Measurements from ENCODE around the gene OLFM2. TPM values are rescaled to one million over a fixed set of nuclear protein-coding genes. Genes with fewer than 3 reads are reported as not detected.

OLFM2 gene
- total RNA-seq, 1 donor: 16.0 TPM

DNA sequence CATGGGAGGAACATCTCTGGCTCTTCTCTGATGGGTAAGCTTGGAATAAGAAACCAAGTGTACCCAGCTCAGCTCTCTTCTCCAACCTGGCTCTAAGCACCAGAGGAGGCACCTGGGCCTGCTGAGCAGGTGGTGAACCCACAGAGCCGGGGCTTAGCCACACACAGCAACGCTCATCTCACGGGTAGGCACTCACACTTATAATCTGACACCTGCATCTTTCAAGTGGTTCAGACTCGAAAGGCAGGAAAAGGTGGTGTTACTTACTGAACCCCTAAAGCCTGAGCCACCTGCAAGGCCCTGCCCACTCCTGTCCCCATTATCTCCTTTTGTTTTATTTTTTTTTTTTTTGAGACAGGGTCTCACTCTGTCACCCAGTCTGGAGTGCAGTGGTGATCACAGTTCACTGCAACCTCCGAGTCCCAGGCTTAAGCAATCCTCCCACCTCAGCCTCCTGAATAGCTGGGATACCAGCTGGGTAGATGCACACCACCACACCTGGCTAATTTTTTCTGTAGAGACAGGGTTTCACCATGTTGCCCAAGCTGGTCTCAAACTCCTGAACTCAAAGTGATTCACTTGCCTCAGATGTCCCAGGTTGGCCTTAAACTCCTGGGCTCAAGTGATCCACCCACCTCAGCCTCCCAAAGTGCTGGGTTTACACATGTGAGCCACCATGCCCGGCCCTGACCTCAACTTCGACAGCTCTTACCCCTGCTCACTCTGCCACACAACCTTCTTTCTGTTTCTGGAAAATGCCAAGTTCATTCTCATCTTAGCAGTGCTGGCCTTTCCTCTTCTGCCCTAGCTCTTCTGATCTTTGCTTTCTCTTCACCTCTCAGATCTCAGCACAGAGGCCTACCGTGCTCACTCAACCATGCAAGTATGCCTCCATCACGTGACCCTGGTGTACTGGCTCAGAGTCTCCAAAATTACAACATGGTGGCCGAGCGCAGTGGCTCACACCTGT, 127.2 kb downstream of the OLFM2 start:
- no peak for TF ChIP-seq CTCF (IDR thresholded peaks at IDR 0.05; ENCODE audit: insufficient read depth, low read length)
- no peak overlapping the region for H3K4me3 ChIP-seq (ENCODE audit: low read depth, low read length)
- no peak for DNase-seq (ENCODE audit: low read depth)

DNA sequence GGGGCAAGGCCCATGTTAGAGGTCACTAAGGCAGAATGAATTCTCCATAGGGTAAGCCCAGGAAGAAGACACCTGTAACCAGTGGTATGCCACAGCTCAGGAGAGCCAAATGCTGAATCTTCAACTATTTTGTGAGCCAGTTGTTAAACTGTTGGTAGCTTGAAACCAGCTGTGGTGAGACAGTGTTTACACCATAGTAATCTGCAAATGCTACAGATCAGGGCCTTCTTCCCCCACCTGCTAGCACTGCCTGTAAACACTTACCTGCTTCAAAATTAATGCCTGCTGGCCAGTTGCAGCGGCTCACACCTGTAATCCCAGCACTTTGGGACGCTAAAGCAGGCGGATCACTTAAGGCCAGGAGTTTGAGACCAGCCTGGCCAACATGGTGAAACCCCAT, 129.5 kb downstream of the OLFM2 start:
- no peak for DNase-seq (ENCODE audit: low read depth)
- TF ChIP-seq CTCF (IDR thresholded peaks at IDR 0.05; ENCODE audit: insufficient read depth, low read length): no peak
- H3K4me3 ChIP-seq (ENCODE audit: low read depth, low read length): no peak overlapping the region

Small RNA genes within 50 kb of the gene (small RNA-seq; reads per million reads assigned to genes)
- not detected for gene RF00156

Other genes with a start within 250 kb of the OLFM2 start
- 14.6 and 46.0 TPM in 2 replicates for gene ZNF846, start 167.8 kb downstream of the OLFM2 start, total RNA-seq (ENCODE audit: low replicate concordance)
- 14.4 and 27.8 TPM in 2 replicates for gene FBXL12, start 117.4 kb downstream of the OLFM2 start, total RNA-seq (ENCODE audit: low replicate concordance)
- 83.8 and 272 TPM in 2 replicates for gene UBL5, start 108.6 kb downstream of the OLFM2 start, total RNA-seq (ENCODE audit: low replicate concordance)
- gene PIN1, start 101.2 kb downstream of the OLFM2 start, total RNA-seq (ENCODE audit: low replicate concordance): 18.6 and 59.7 TPM in 2 replicates
- gene COL5A3, start 74.0 kb upstream of the OLFM2 start, total RNA-seq (ENCODE audit: low replicate concordance): 4.1 and 5.2 TPM in 2 replicates
- gene RDH8, start 77.0 kb upstream of the OLFM2 start, total RNA-seq (ENCODE audit: low replicate concordance): not detected in 2 replicates
- 18.4 and 22.7 TPM in 2 replicates for gene SHFL, start 149.8 kb upstream of the OLFM2 start, total RNA-seq (ENCODE audit: low replicate concordance)
- 0.09 and 0.90 TPM in 2 replicates for gene ANGPTL6, start 166.2 kb upstream of the OLFM2 start, total RNA-seq (ENCODE audit: low replicate concordance)
- 7.8 and 21.8 TPM in 2 replicates for gene PPAN, start 169.8 kb upstream of the OLFM2 start, total RNA-seq (ENCODE audit: low replicate concordance)
- gene P2RY11, start 175.2 kb upstream of the OLFM2 start, total RNA-seq (ENCODE audit: low replicate concordance): 0.33 and 3.0 TPM in 2 replicates
- 120 and 193 TPM in 2 replicates for gene EIF3G, start 183.4 kb upstream of the OLFM2 start, total RNA-seq (ENCODE audit: low replicate concordance)